ENCODE results near the gene BACH2. TPM values are rescaled to one million over a fixed set of nuclear protein-coding genes. Genes with fewer than 3 reads are reported as not detected.

BACH2 gene
- polyA plus RNA-seq, 2 donors: 0.24 to 0.26 TPM

DNA sequence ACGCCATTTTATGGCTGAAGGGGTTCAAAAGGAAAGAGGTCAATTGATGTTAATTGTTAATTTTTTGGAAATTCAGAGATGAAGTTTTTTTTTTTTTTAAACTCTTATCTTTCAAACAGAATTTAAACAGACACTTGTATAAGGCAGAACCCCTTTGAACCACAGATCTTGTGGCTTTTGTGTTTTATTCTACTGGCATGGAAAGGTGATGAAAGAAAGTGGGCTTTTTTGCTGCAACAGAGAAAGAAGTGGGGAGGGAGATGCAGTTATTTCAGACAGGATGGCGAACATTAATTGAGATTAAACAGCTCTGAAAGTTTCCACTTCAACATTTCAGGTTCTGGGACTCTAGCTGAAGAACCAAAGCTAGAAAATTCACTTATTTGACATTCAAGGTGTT is 201.5 kb downstream of the BACH2 start:
- Histone ChIP-seq H3K4me1 (ENCODE audit: control insufficient read depth in 2 of 2, insufficient read depth in 2 of 2, low read length in 1 of 2) (no peaks in the 10 kb centered on the region), H3K36me3 (ENCODE audit: control insufficient read depth in 2 of 2, insufficient read depth in 2 of 2, low read length in 1 of 2) (no peaks in the 10 kb centered on the region), H3K27me3 (ENCODE audit: control insufficient read depth in 1 of 2, insufficient read depth in 2 of 2, low read length in 2 of 2) (no peaks in the 10 kb centered on the region), H3K4me3 (ENCODE audit: low read depth in 1 of 2, low read length in 2 of 2) (no peak overlapping the region), H3K9me3 (ENCODE audit: control insufficient read depth in 2 of 2, insufficient read depth in 1 of 2, low read depth in 1 of 2, low read length in 1 of 2) (no peaks in the 10 kb centered on the region), H3K27ac (ENCODE audit: low read depth in 2 of 2, low read length in 1 of 2) (no peak overlapping the region)
- WGBS, 2 donors: 92 to 93% methylated on average over 2 of the region's 2 CpGs

DNA sequence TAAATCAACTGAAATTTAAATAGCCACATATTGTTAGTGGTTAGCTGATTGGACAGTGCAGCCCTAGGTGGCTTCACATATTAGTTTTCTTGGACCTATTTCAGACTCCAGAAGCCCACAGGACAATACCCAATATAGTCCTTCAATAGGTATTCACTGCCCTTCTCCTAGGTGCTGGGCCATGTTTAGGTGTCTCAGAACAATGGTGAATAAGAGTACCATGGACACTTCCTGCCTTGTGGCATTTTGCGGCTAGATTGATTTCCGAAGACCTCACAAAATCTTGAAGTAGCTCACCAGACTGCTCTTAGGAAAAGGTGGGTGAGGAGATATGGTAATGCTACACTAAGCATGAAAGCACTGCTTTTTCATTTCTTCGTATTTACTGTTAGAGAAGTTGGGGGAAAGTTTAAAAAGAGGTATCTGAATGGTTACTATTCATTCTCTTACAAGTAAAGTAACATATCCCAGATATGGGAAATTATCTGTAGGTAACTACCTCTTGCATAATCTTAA is 203.0 kb downstream of the BACH2 start:
- 91 to 98% methylated on average over 3 of the region's 3 CpGs for WGBS, 2 donors
- Histone ChIP-seq H3K27me3 (ENCODE audit: control insufficient read depth in 1 of 2, insufficient read depth in 2 of 2, low read length in 2 of 2) (no peaks in the 10 kb centered on the region), H3K27ac (ENCODE audit: low read depth in 2 of 2, low read length in 1 of 2) (no peak overlapping the region), H3K4me3 (ENCODE audit: low read depth in 1 of 2, low read length in 2 of 2) (no peak overlapping the region), H3K36me3 (ENCODE audit: control insufficient read depth in 2 of 2, insufficient read depth in 2 of 2, low read length in 1 of 2) (no peaks in the 10 kb centered on the region), H3K4me1 (ENCODE audit: control insufficient read depth in 2 of 2, insufficient read depth in 2 of 2, low read length in 1 of 2) (no peaks in the 10 kb centered on the region), H3K9me3 (ENCODE audit: control insufficient read depth in 2 of 2, insufficient read depth in 1 of 2, low read depth in 1 of 2, low read length in 1 of 2) (no peaks in the 10 kb centered on the region)

DNA sequence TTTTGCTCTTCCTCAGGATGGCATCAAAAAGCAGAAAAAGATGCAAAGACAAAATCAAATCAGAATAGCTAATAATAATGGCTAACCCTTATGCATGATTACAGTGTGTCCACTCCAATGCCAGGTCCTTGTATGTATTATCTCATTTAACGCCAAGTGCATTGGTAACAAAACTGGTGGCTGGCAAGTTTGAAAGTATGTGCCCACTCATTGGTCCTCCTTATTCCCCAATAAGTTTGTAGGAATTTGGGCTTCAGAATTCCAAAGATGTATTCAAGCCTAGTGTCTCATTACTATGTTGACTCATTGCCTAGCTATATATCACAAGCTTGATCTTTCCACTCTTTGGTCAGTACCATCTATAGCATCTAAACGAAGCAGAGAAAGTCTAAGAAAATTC is 205.8 kb downstream of the BACH2 start:
- H3K27ac ChIP-seq (ENCODE audit: low read depth in 2 of 2, low read length in 1 of 2): no peak overlapping the region
- no peaks in the 10 kb centered on the region for H3K27me3 ChIP-seq (ENCODE audit: control insufficient read depth in 1 of 2, insufficient read depth in 2 of 2, low read length in 2 of 2)
- H3K4me3 ChIP-seq (ENCODE audit: low read depth in 1 of 2, low read length in 2 of 2): no peak overlapping the region
- no peaks in the 10 kb centered on the region for H3K36me3 ChIP-seq (ENCODE audit: control insufficient read depth in 2 of 2, insufficient read depth in 2 of 2, low read length in 1 of 2)
- peaks cover 0 to 3% of the 10 kb centered on the region in 2 donors for H3K4me1 ChIP-seq (ENCODE audit: control insufficient read depth in 2 of 2, insufficient read depth in 2 of 2, low read length in 1 of 2)
- WGBS, 2 donors: 82 to 92% methylated on average over 2 of the region's 2 CpGs
- no peaks in the 10 kb centered on the region for H3K9me3 ChIP-seq (ENCODE audit: control insufficient read depth in 2 of 2, insufficient read depth in 1 of 2, low read depth in 1 of 2, low read length in 1 of 2)

DNA sequence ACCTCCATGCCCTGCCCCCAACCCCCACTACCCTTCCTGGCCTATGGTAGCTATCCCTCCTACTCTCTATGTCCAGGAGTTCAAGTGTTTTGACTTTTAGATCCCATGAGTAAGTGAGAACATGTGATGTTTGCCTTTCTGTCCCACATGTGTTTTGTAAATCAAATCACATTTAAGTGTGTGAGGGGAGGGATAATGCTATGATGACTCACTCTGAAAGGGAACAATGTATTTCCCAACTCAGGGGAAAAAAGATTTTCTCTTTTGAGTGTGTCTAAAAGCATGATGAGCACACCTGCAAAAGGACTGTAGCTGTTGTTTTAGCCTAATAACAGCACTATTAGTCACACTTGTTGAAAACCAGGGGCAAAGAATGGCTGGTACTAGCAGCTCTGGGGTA is 208.6 kb downstream of the BACH2 start:
- Histone ChIP-seq H3K4me1 (ENCODE audit: control insufficient read depth in 2 of 2, insufficient read depth in 2 of 2, low read length in 1 of 2) (peaks cover 0 to 3% of the 10 kb centered on the region in 2 donors), H3K9me3 (ENCODE audit: control insufficient read depth in 2 of 2, insufficient read depth in 1 of 2, low read depth in 1 of 2, low read length in 1 of 2) (no peaks in the 10 kb centered on the region), H3K36me3 (ENCODE audit: control insufficient read depth in 2 of 2, insufficient read depth in 2 of 2, low read length in 1 of 2) (no peaks in the 10 kb centered on the region), H3K4me3 (ENCODE audit: low read depth in 1 of 2, low read length in 2 of 2) (no peak overlapping the region), H3K27me3 (ENCODE audit: control insufficient read depth in 1 of 2, insufficient read depth in 2 of 2, low read length in 2 of 2) (no peaks in the 10 kb centered on the region), H3K27ac (ENCODE audit: low read depth in 2 of 2, low read length in 1 of 2) (peak overlapping the region; percentile 24 to 42)

DNA sequence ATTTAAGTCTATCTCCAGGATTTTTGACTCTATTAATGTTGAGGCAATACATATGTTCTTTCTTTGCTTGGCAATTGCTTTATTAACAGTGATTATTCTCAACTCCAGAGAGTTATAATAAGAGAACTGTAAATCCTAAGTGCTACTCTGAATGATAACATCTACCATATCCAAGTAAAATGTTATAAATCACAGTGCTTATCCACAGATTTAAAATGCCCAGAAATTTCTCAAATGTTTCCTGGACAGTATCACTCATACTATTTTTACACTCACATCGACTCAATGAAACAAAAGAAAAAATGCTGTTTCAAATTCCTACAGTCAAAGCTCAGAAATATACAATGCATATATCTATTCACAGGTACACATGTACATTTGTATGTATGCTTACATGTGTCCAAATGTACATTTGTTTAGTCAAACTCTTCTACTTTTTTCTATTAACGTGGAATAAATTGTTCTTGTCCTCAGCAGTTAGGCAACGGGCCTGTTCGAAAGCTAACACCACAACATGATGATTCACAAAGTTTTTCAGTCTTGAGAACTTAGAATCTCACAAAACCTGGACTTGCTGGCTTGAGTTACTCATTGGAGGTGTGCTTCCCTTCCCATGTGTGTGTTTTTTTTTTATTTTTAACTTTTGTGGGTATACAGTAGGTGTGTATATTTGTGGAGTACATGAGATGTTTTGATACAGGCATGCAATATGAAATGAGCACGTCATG is 209.4 kb downstream of the BACH2 start:
- Histone ChIP-seq H3K4me3 (ENCODE audit: low read depth in 1 of 2, low read length in 2 of 2) (no peak overlapping the region), H3K27me3 (ENCODE audit: control insufficient read depth in 1 of 2, insufficient read depth in 2 of 2, low read length in 2 of 2) (no peaks in the 10 kb centered on the region), H3K9me3 (ENCODE audit: control insufficient read depth in 2 of 2, insufficient read depth in 1 of 2, low read depth in 1 of 2, low read length in 1 of 2) (no peaks in the 10 kb centered on the region), H3K4me1 (ENCODE audit: control insufficient read depth in 2 of 2, insufficient read depth in 2 of 2, low read length in 1 of 2) (peaks cover 0 to 3% of the 10 kb centered on the region in 2 donors), H3K36me3 (ENCODE audit: control insufficient read depth in 2 of 2, insufficient read depth in 2 of 2, low read length in 1 of 2) (no peaks in the 10 kb centered on the region), H3K27ac (ENCODE audit: low read depth in 2 of 2, low read length in 1 of 2) (no peak overlapping the region)
- WGBS, 2 donors: 62 to 65% methylated on average over 5 of the region's 5 CpGs

DNA sequence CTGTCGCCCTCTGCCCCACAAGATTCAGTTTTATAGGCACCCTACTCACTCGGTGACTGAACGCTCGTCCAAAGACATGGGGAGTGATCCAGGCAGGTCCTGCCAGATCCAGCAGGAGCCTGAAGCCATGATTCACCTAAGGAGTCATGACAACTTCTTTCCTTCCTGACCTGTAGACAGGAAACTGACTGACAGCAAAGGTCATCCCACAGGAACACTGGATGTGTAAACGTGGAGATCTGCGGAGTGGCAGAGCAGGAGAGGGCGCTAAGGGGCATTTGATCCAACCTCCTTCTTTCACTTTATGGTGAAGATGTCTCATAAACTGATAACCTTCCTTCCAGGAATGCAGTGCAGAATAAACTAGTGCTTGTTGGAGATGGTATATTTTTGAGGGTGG is 210.1 kb downstream of the BACH2 start:
- no peaks in the 10 kb centered on the region for H3K36me3 ChIP-seq (ENCODE audit: control insufficient read depth in 2 of 2, insufficient read depth in 2 of 2, low read length in 1 of 2)
- 70 to 74% methylated on average over 7 of the region's 7 CpGs for WGBS, 2 donors

DNA sequence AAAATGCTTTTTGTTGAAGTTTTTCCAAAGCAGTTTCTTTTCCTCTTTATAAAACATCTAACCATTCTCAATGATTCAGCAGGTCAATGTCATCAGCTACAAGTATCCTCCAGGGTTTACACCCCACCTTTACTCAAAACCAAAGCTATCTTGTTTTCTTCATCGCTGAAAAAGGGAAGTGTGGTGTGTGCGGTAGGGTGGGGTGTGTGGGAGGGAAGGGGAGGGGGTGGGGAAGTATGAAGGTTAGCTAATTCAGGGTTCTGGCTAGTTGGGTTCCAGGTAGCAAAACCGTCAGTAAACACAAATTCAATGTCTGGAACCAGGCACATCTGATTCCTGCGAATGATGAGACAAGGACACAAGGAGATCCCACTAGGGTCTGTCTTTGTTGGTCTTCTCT is 212.8 kb downstream of the BACH2 start:
- Histone ChIP-seq H3K27me3 (ENCODE audit: control insufficient read depth in 1 of 2, insufficient read depth in 2 of 2, low read length in 2 of 2) (no peaks in the 10 kb centered on the region), H3K27ac (ENCODE audit: low read depth in 2 of 2, low read length in 1 of 2) (no peak overlapping the region), H3K4me1 (ENCODE audit: control insufficient read depth in 2 of 2, insufficient read depth in 2 of 2, low read length in 1 of 2) (peaks cover 0 to 3% of the 10 kb centered on the region in 2 donors), H3K4me3 (ENCODE audit: low read depth in 1 of 2, low read length in 2 of 2) (no peak overlapping the region), H3K9me3 (ENCODE audit: control insufficient read depth in 2 of 2, insufficient read depth in 1 of 2, low read depth in 1 of 2, low read length in 1 of 2) (no peaks in the 10 kb centered on the region), H3K36me3 (ENCODE audit: control insufficient read depth in 2 of 2, insufficient read depth in 2 of 2, low read length in 1 of 2) (no peaks in the 10 kb centered on the region)
- 82 to 86% methylated on average over 4 of the region's 4 CpGs for WGBS, 2 donors

More for the DNA sequence above, 210.1 kb downstream of the BACH2 start:
- no peaks in the 10 kb centered on the region for H3K27me3 ChIP-seq (ENCODE audit: control insufficient read depth in 1 of 2, insufficient read depth in 2 of 2, low read length in 2 of 2)
- no peaks in the 10 kb centered on the region for H3K9me3 ChIP-seq (ENCODE audit: control insufficient read depth in 2 of 2, insufficient read depth in 1 of 2, low read depth in 1 of 2, low read length in 1 of 2)
- no peak overlapping the region for H3K4me3 ChIP-seq (ENCODE audit: low read depth in 1 of 2, low read length in 2 of 2)
- no peak overlapping the region for H3K27ac ChIP-seq (ENCODE audit: low read depth in 2 of 2, low read length in 1 of 2)
- peaks cover 0 to 3% of the 10 kb centered on the region in 2 donors for H3K4me1 ChIP-seq (ENCODE audit: control insufficient read depth in 2 of 2, insufficient read depth in 2 of 2, low read length in 1 of 2)

DNA sequence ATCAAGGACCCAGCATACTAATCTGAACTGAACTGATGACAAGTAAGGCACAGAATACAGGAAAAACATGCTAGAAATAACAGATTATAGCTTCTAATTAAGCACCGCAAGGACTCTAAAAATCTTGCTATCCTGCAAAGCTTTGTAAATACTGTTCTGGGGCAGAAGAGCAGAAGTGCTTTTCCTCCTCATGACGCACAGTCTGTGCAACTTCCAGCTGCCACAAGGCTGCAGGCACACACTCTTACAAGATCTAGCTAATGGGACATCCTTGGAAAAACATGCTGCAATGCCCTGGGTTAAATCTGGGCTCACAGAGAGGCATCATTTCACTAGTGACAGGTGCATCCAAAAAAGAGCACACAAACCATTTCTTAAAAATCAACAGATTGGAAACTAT is 213.8 kb downstream of the BACH2 start:
- Histone ChIP-seq H3K27me3 (ENCODE audit: control insufficient read depth in 1 of 2, insufficient read depth in 2 of 2, low read length in 2 of 2) (no peaks in the 10 kb centered on the region), H3K9me3 (ENCODE audit: control insufficient read depth in 2 of 2, insufficient read depth in 1 of 2, low read depth in 1 of 2, low read length in 1 of 2) (no peaks in the 10 kb centered on the region), H3K4me3 (ENCODE audit: low read depth in 1 of 2, low read length in 2 of 2) (no peak overlapping the region), H3K36me3 (ENCODE audit: control insufficient read depth in 2 of 2, insufficient read depth in 2 of 2, low read length in 1 of 2) (no peaks in the 10 kb centered on the region), H3K27ac (ENCODE audit: low read depth in 2 of 2, low read length in 1 of 2) (no peak overlapping the region), H3K4me1 (ENCODE audit: control insufficient read depth in 2 of 2, insufficient read depth in 2 of 2, low read length in 1 of 2) (peaks cover 0 to 3% of the 10 kb centered on the region in 2 donors)
- 83 to 92% methylated on average over 2 of the region's 2 CpGs for WGBS, 2 donors

DNA sequence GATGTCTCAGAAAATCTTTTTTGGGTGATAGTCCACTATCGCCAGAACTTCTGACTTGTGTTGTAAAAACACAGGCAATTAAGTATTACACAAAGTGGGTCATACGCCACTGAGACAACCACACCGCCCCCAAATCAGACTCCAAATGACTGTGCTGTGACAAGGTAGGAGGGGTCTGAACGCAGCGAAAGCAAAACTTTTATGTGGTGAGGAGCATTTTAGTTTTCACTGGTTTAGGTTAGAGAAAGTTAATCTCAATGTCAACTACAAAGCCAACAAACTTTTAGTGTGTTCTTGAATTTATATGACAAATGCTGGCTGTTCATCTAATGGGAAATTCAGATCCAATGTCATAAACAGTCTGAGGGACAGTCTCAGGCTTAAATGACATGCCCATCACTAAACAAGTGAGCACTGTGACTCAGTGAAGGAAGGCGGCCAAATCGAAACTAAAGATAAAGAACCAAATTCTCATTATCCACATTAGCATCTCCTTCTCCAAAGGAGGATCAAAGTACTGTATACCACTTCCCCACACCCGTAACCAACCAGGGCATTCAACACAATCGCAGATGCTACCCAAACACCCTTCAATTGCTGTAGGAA is 215.7 kb downstream of the BACH2 start:
- H3K9me3 ChIP-seq (ENCODE audit: control insufficient read depth in 2 of 2, insufficient read depth in 1 of 2, low read depth in 1 of 2, low read length in 1 of 2): no peaks in the 10 kb centered on the region
- H3K27me3 ChIP-seq (ENCODE audit: control insufficient read depth in 1 of 2, insufficient read depth in 2 of 2, low read length in 2 of 2): no peaks in the 10 kb centered on the region
- no peak overlapping the region for H3K4me3 ChIP-seq (ENCODE audit: low read depth in 1 of 2, low read length in 2 of 2)
- H3K27ac ChIP-seq (ENCODE audit: low read depth in 2 of 2, low read length in 1 of 2): no peak overlapping the region
- no peaks in the 10 kb centered on the region for H3K4me1 ChIP-seq (ENCODE audit: control insufficient read depth in 2 of 2, insufficient read depth in 2 of 2, low read length in 1 of 2)
- no peaks in the 10 kb centered on the region for H3K36me3 ChIP-seq (ENCODE audit: control insufficient read depth in 2 of 2, insufficient read depth in 2 of 2, low read length in 1 of 2)
- 73 to 84% methylated on average over 9 of the region's 9 CpGs for WGBS, 2 donors

Measured in esophagus (tissue), 2 donors.